Measurements from ENCODE around the gene TSPAN17. TPM values are rescaled to one million over a fixed set of nuclear protein-coding genes. Genes with fewer than 3 reads are reported as not detected.

Gene TSPAN17
- polyA plus RNA-seq, 1 of the 3 experiments (the other 2 are of a cell fraction): 61.7 TPM

- WGBS (ENCODE audit: low lambda C conversion rate): 91% methylated on average over 11 of the region's 15 CpGs
- peak overlapping the region; percentile 98 for H3K9ac ChIP-seq
- H3F3A ChIP-seq (replicated peaks; ENCODE audit: insufficient read depth): no peaks in the 10 kb centered on the region
- H3K79me2 ChIP-seq (ENCODE audit: insufficient read depth): peaks cover 46% of the 10 kb centered on the region
- no peaks in the 10 kb centered on the region for H3K9me2 ChIP-seq
- DNase-seq: no peak
- ChIA-PET CTCF (interaction anchor here (0.6 to 5.8 kb wide), 7 partner anchors 9 to 463 kb away, joined by 3 to 38 read pairs (median 24); partner anchors contain the start of genes EIF4E1B and SNCB), POLR2A (interaction anchor here (1.9 kb wide), 1 partner anchor 12 kb away, joined by 6 read pairs; no protein-coding TSS in a partner anchor)
- no peak overlapping the region for H3K27ac ChIP-seq (ENCODE audit: low read depth in 2 of 2, low read length in 1 of 2)
- peaks cover 0 to 6% of the 10 kb centered on the region in 2 experiments for H3K36me3 ChIP-seq (replicated peaks in 1 of 2; ENCODE audit: control insufficient read depth in 1 of 2, insufficient read depth in 2 of 2, low read length in 1 of 2)
- H3K4me3 ChIP-seq (ENCODE audit: low read depth in 2 of 2, low read length in 1 of 2): peak overlapping the region; percentile 89 to 94
- TF ChIP-seq POLR2AphosphoS5 (IDR thresholded peaks at IDR 0.05; ENCODE audit: low read depth, low read length) (no peak), TAF1 (IDR thresholded peaks at IDR 0.05; ENCODE audit: borderline replicate concordance, low read depth, low read length) (no peak), USF1 (IDR thresholded peaks at IDR 0.05; ENCODE audit: borderline replicate concordance, low read depth) (no peak), MXI1 (IDR thresholded peaks at IDR 0.05; ENCODE audit: low read depth, low read length) (no peak), FOSL2 (IDR thresholded peaks at IDR 0.05; ENCODE audit: borderline replicate concordance, low read depth) (no peak), MAX (IDR thresholded peaks at IDR 0.05; ENCODE audit: low read depth) (no peak), USF2 (IDR thresholded peaks at IDR 0.05; ENCODE audit: borderline replicate concordance, low read depth, low read length) (no peak), JUND (IDR thresholded peaks at IDR 0.05) (no peak), EP300 (IDR thresholded peaks at IDR 0.05; ENCODE audit: borderline replicate concordance in 1 of 2, low read depth in 1 of 2, low read length in 1 of 2) (no peak), YY1 (IDR thresholded peaks at IDR 0.05; ENCODE audit: low read depth) (no peak)
- no peaks in the 10 kb centered on the region for H3K27me3 ChIP-seq (ENCODE audit: insufficient read depth)
- H3K4me2 ChIP-seq: peak overlapping the region; percentile 99
- H4K20me1 ChIP-seq (ENCODE audit: insufficient read depth): peaks cover 26% of the 10 kb centered on the region; the same call in 1 of the 2 replicates
- peaks cover 4 to 46% of the 10 kb centered on the region in 2 experiments; a peak in 2 of 4 replicates for H3K4me1 ChIP-seq (ENCODE audit: control insufficient read depth in 1 of 2, insufficient read depth in 2 of 2, low read depth in 1 of 2, low read length in 1 of 2)
- H3K9me3 ChIP-seq: no peaks in the 10 kb centered on the region
- H2AFZ ChIP-seq (ENCODE audit: low read depth): no peak overlapping the region
These were observed 1.4 kb downstream of the TSPAN17 start for GRCh38 chr5:176648474-176649194.

- H4K20me1 ChIP-seq (ENCODE audit: insufficient read depth): peaks cover 26% of the 10 kb centered on the region; the same call in 1 of the 2 replicates
- ChIA-PET POLR2A (no interaction called here), CTCF (interaction anchor here (1.4 to 4.1 kb wide), 3 partner anchors 7 to 216 kb away, joined by 3 to 33 read pairs (median 24); no protein-coding TSS in a partner anchor)
- H3K27ac ChIP-seq (ENCODE audit: low read depth in 2 of 2, low read length in 1 of 2): no peak overlapping the region
- H3K4me3 ChIP-seq (ENCODE audit: low read depth in 2 of 2, low read length in 1 of 2): no peak overlapping the region
- H3K4me2 ChIP-seq: no peak overlapping the region
- H3K36me3 ChIP-seq (replicated peaks in 1 of 2; ENCODE audit: control insufficient read depth in 1 of 2, insufficient read depth in 2 of 2, low read length in 1 of 2): peaks cover 0 to 18% of the 10 kb centered on the region in 2 experiments
- DNase-seq: no peak
- no peak for TF ChIP-seq IRF3 (IDR thresholded peaks at IDR 0.05; ENCODE audit: low read depth, low read length)
- no peak for TF ChIP-seq JUND (IDR thresholded peaks at IDR 0.05)
- no peak for TF ChIP-seq FOSL2 (IDR thresholded peaks at IDR 0.05; ENCODE audit: borderline replicate concordance, low read depth)
- TF ChIP-seq RAD21 (IDR thresholded peaks at IDR 0.05; ENCODE audit: low read length): no peak
- no peak for TF ChIP-seq TCF12 (IDR thresholded peaks at IDR 0.05)
- TF ChIP-seq GATA2 (CRISPR knock-in tag; IDR thresholded peaks at IDR 0.05): no peak
- TF ChIP-seq USF1 (IDR thresholded peaks at IDR 0.05; ENCODE audit: borderline replicate concordance, low read depth): no peak
- no peak for TF ChIP-seq YY1 (IDR thresholded peaks at IDR 0.05; ENCODE audit: low read depth)
- TF ChIP-seq SMC3 (IDR thresholded peaks at IDR 0.05; ENCODE audit: low read depth, low read length): no peak
- TF ChIP-seq NRF1 (IDR thresholded peaks at IDR 0.05; ENCODE audit: low read depth, low read length): no peak
- no peak for TF ChIP-seq ZBTB33 (IDR thresholded peaks at IDR 0.05; ENCODE audit: borderline replicate concordance, low read depth)
- H3K9me3 ChIP-seq: no peaks in the 10 kb centered on the region
- peaks cover 46% of the 10 kb centered on the region for H3K79me2 ChIP-seq (ENCODE audit: insufficient read depth)
- H3K9ac ChIP-seq: no peak overlapping the region
- H2AFZ ChIP-seq (ENCODE audit: low read depth): no peak overlapping the region
- no peaks in the 10 kb centered on the region for H3K27me3 ChIP-seq (ENCODE audit: insufficient read depth)
- WGBS (ENCODE audit: low lambda C conversion rate): 87% methylated on average over 8 of the region's 8 CpGs
- H3K4me1 ChIP-seq (ENCODE audit: control insufficient read depth in 1 of 2, insufficient read depth in 2 of 2, low read depth in 1 of 2, low read length in 1 of 2): peaks cover 4 to 53% of the 10 kb centered on the region in 2 experiments; a peak in 2 of 4 replicates
- no peaks in the 10 kb centered on the region for H3K9me2 ChIP-seq
- no peaks in the 10 kb centered on the region for H3F3A ChIP-seq (replicated peaks; ENCODE audit: insufficient read depth)
These were observed 3.1 kb downstream of the TSPAN17 start for GRCh38 chr5:176650354-176650884.
